HG02981 (cell line): ENCODE measurements around the gene FAM83E.
A peak's percentile ranks its signal among the peaks of the same experiment; 100 is the strongest.

Experiments used
- ATAC-seq: cut with Tn5 transposase; IDR thresholded peaks from one replicate; pipeline ENCODE4 v1.9.1; 2021; ENCODE audit warnings: mild to moderate bottlenecking, moderate library complexity; ENCODE audit not compliant: unreplicated experiment

The FAM83E gene

GRCh38 chr19:48629297-48629598 lies 14.4 kb upstream of the FAM83E start:
- no peak for ATAC-seq

GRCh38 chr19:48628486-48629296 lies 13.8 kb upstream of the FAM83E start:
- ATAC-seq, result no peak

- no peak for ATAC-seq
These were observed 13.0 kb upstream of the FAM83E start for GRCh38 chr19:48627865-48628314.

GRCh38 chr19:48627201-48627864 lies 12.5 kb upstream of the FAM83E start:
- ATAC-seq, result no peak

GRCh38 chr19:48625891-48626327 lies 11.0 kb upstream of the FAM83E start:
- ATAC-seq, result no peak

- ATAC-seq, result no peak
These were observed 10.2 kb upstream of the FAM83E start for GRCh38 chr19:48624791-48625723.

GRCh38 chr19:48624067-48624594 lies 9.3 kb upstream of the FAM83E start:
- ATAC-seq, result peak; percentile 65

- no peak for ATAC-seq
These were observed 8.7 kb upstream of the FAM83E start for GRCh38 chr19:48623556-48624066.

GRCh38 chr19:48619692-48620585 lies 5.1 kb upstream of the FAM83E start:
- no peak for ATAC-seq

GRCh38 chr19:48618916-48619691 lies 4.2 kb upstream of the FAM83E start, which contains the start of the genes RPL18 and SPHK2:
Gene RPL18, minus strand, starts transcription at chr19:48619178. Its CDS starts 35 bp downstream, at chr19:48619143.
Gene SPHK2, plus strand, starts transcription at chr19:48619506. Its CDS starts 1,009 bp downstream, at chr19:48620515.
- peak; percentile 85 for ATAC-seq

- ATAC-seq, result no peak
These were observed 3.5 kb upstream of the FAM83E start for GRCh38 chr19:48618278-48618915.

- no peak for ATAC-seq
These were observed 2.5 kb upstream of the FAM83E start for GRCh38 chr19:48617146-48617937.

GRCh38 chr19:48616491-48617056 lies 1.7 kb upstream of the FAM83E start:
- ATAC-seq, result no peak

GRCh38 chr19:48616041-48616436 lies 1.2 kb upstream of the FAM83E start:
- no peak for ATAC-seq

- no peak for ATAC-seq
These were observed 560 bp upstream of the FAM83E start for GRCh38 chr19:48615231-48616040.

- ATAC-seq, result no peak
These were observed 932 bp downstream of the FAM83E start for GRCh38 chr19:48613852-48614435.
